Superior temporal gyrus (tissue), 1 donor: Measurements from ENCODE around the gene SH3RF2.

ENCODE experiments used
- DNase-seq: peaks from one replicate; pipeline ENCODE4 v3.0.0-alpha.2; 2016; ENCODE audit errors: extremely low spot score

Gene SH3RF2

GRCh38 chr5:145920542-145921210 is 15.7 kb upstream of the SH3RF2 start:
- DNase-seq, result no peak

GRCh38 chr5:145921211-145921610 is 15.2 kb upstream of the SH3RF2 start:
- DNase-seq, result no peak

GRCh38 chr5:145922059-145922458 is 14.3 kb upstream of the SH3RF2 start:
- no peak for DNase-seq

GRCh38 chr5:145923405-145923804 is 13.0 kb upstream of the SH3RF2 start:
- no peak for DNase-seq

- no peak for DNase-seq
Observed at GRCh38 chr5:145924849-145925248, 11.5 kb upstream of the SH3RF2 start.

- DNase-seq, result no peak
Observed at GRCh38 chr5:145925353-145925752, 11.0 kb upstream of the SH3RF2 start.

- no peak for DNase-seq
Observed at GRCh38 chr5:145925803-145926202, 10.6 kb upstream of the SH3RF2 start.

GRCh38 chr5:145931718-145932117 is 4.7 kb upstream of the SH3RF2 start:
- DNase-seq, result no peak

- no peak for DNase-seq
Observed at GRCh38 chr5:145934276-145934675, 2.1 kb upstream of the SH3RF2 start.

GRCh38 chr5:145937432-145938250 is 1.3 kb downstream of the SH3RF2 start:
- no peak for DNase-seq

GRCh38 chr5:145938776-145939539 is 2.6 kb downstream of the SH3RF2 start:
- DNase-seq, result no peak

GRCh38 chr5:145939540-145940065 is 3.2 kb downstream of the SH3RF2 start:
- no peak for DNase-seq

GRCh38 chr5:145941096-145941447 is 4.7 kb downstream of the SH3RF2 start:
- DNase-seq, result no peak

GRCh38 chr5:145941448-145942130 is 5.2 kb downstream of the SH3RF2 start:
- DNase-seq, result no peak

GRCh38 chr5:145942201-145942600 is 5.8 kb downstream of the SH3RF2 start:
- no peak for DNase-seq

- no peak for DNase-seq
Observed at GRCh38 chr5:145942749-145943148, 6.4 kb downstream of the SH3RF2 start.

GRCh38 chr5:145943674-145944121 is 7.3 kb downstream of the SH3RF2 start:
- no peak for DNase-seq

- DNase-seq, result no peak
Observed at GRCh38 chr5:145944328-145944727, 8.0 kb downstream of the SH3RF2 start.

GRCh38 chr5:145945620-145946111 is 9.3 kb downstream of the SH3RF2 start:
- DNase-seq, result no peak

GRCh38 chr5:145946112-145946861 is 9.9 kb downstream of the SH3RF2 start:
- DNase-seq, result no peak

GRCh38 chr5:145947581-145947980 is 11.2 kb downstream of the SH3RF2 start:
- no peak for DNase-seq
